Neutrophil (primary cell): ENCODE results near the gene UNKL.
"Not testable (repeated sequence)": the region's sequence is repeated elsewhere in the genome, so short reads cannot be mapped to it uniquely, and the experiment has no call there.

Experiments used
- H3K27ac ChIP-seq: fragments of 200-600 bp; sonication (generic); 2 replicates; pipeline ENCODE4 v1.5.1; 2016; ENCODE audit warnings: mild to moderate bottlenecking, moderate library complexity
- H3K27me3 ChIP-seq: fragments of 200-600 bp; sonication (generic); 2 replicates; pipeline ENCODE4 v1.6.0; 2016; ENCODE audit warnings: mild to moderate bottlenecking
- H3K36me3 ChIP-seq: fragments of 200-600 bp; sonication (generic); 2 replicates; pipeline ENCODE4 v1.5.1; 2017
- H3K4me1 ChIP-seq, 2 experiments: fragments of 200-600 bp in 1 of 2; sonication (generic) in 1 of 2; 1 replicate in 1 of 2; 2 replicates in 1 of 2; pipeline versions ENCODE4 v1.5.1 to v1.6.1; 2013 to 2016; ENCODE audit warnings: low read depth in 1 of 2, low read length in 1 of 2, mild to moderate bottlenecking in 1 of 2, moderate library complexity in 1 of 2; ENCODE audit not compliant: control insufficient read depth in 1 of 2, insufficient read depth in 1 of 2
- H3K4me3 ChIP-seq, 2 experiments: fragments of 200-600 bp in 1 of 2; sonication (generic) in 1 of 2; 1 replicate in 1 of 2; 2 replicates in 1 of 2; pipeline ENCODE4 v1.5.1; 2013 to 2016; ENCODE audit warnings: low read depth in 1 of 2, low read length in 1 of 2, mild to moderate bottlenecking in 1 of 2, moderate library complexity in 1 of 2
- H3K9me3 ChIP-seq: fragments of 200-600 bp; sonication (generic); 2 replicates; pipeline ENCODE4 v1.5.1; 2016
- CTCF ChIP-seq: fragments of 200-600 bp; sonication (generic); IDR thresholded peaks from 2 replicates; pipeline ENCODE4 v1.5.1; 2016; ENCODE audit warnings: antibody characterized with exemption

UNKL gene

GRCh38 chr16:1444730-1445517 is 30.4 kb upstream of the UNKL start:
- Histone ChIP-seq H3K4me3 (no peak overlapping the region), H3K27ac (no peak overlapping the region)
- TF ChIP-seq CTCF = no peak

GRCh38 chr16:1443980-1444729 is 29.7 kb upstream of the UNKL start, which contains the start of gene CCDC154:
CCDC154 (minus strand) TSS chr16:1444556; CDS start chr16:1444322, 234 bp downstream.
- Histone ChIP-seq H3K4me3 (no peak within 1 kb of the TSS), H3K9me3 (no peaks in the 10 kb centered on the region), H3K4me1 (no peaks in the 10 kb centered on the region), H3K27ac (no peak within 1 kb of the TSS), H3K36me3 (peaks cover 43% of the 10 kb centered on the region), H3K27me3 (no peaks in the 10 kb centered on the region)
- no peak for TF ChIP-seq CTCF

More at GRCh38 chr16:1444730-1445517, 30.4 kb upstream of the UNKL start:
- Histone ChIP-seq H3K9me3 (no peaks in the 10 kb centered on the region), H3K4me1 (no peaks in the 10 kb centered on the region), H3K27me3 (no peaks in the 10 kb centered on the region), H3K36me3 (peaks cover 51% of the 10 kb centered on the region)

GRCh38 chr16:1443403-1443973 is 29.0 kb upstream of the UNKL start:
- Histone ChIP-seq H3K4me3 (no peak overlapping the region), H3K36me3 (peaks cover 36% of the 10 kb centered on the region), H3K27me3 (no peaks in the 10 kb centered on the region), H3K4me1 (no peaks in the 10 kb centered on the region), H3K9me3 (no peaks in the 10 kb centered on the region), H3K27ac (no peak overlapping the region)
- TF ChIP-seq CTCF = no peak

- no peak for TF ChIP-seq CTCF
- no peaks in the 10 kb centered on the region for H3K4me1 ChIP-seq
- no peak overlapping the region for H3K4me3 ChIP-seq
- H3K36me3 ChIP-seq = peaks cover 28% of the 10 kb centered on the region
- H3K9me3 ChIP-seq = no peaks in the 10 kb centered on the region
- no peaks in the 10 kb centered on the region for H3K27me3 ChIP-seq
- H3K27ac ChIP-seq = no peak overlapping the region
Measured at GRCh38 chr16:1442697-1443096, 28.2 kb upstream of the UNKL start.

GRCh38 chr16:1441391-1441829 is 26.9 kb upstream of the UNKL start:
- Histone ChIP-seq H3K4me1 (no peaks in the 10 kb centered on the region), H3K36me3 (peaks cover 15% of the 10 kb centered on the region), H3K27me3 (no peaks in the 10 kb centered on the region), H3K27ac (no peak overlapping the region), H3K4me3 (no peak overlapping the region), H3K9me3 (no peaks in the 10 kb centered on the region)
- TF ChIP-seq CTCF = no peak

- H3K4me1 ChIP-seq = not testable (repeated sequence)
Measured at GRCh38 chr16:1439699-1440074, 25.2 kb upstream of the UNKL start.

More at GRCh38 chr16:1439699-1440074, 25.2 kb upstream of the UNKL start:
- not testable (repeated sequence) for H3K27ac ChIP-seq, H3K36me3 ChIP-seq, H3K4me3 ChIP-seq, H3K27me3 ChIP-seq, H3K9me3 ChIP-seq
